ENCODE results near the gene R3HDM4.
"Not testable (repeated sequence)": the region's sequence is repeated elsewhere in the genome, so short reads cannot be mapped to it uniquely, and the experiment has no call there.

R3HDM4 gene

GRCh38 chr19:854549-854948, 58.5 kb downstream of the R3HDM4 start:
- DNase-seq (ENCODE audit: low read depth): no peak

- DNase-seq (ENCODE audit: low read depth): not testable (repeated sequence)
Measured at GRCh38 chr19:853614-854220, 59.3 kb downstream of the R3HDM4 start.

- DNase-seq (ENCODE audit: low read depth): no peak
Measured at GRCh38 chr19:853014-853585, 59.9 kb downstream of the R3HDM4 start.

- DNase-seq (ENCODE audit: low read depth): no peak
Measured at GRCh38 chr19:852136-853013, 60.6 kb downstream of the R3HDM4 start, which contains the start of gene ELANE. ELANE (plus strand) TSS chr19:852303; CDS start chr19:852329, 26 bp downstream.

GRCh38 chr19:850979-851335, 62.1 kb downstream of the R3HDM4 start:
- DNase-seq (ENCODE audit: low read depth): no peak

- peak; percentile 89 for DNase-seq (ENCODE audit: low read depth)
Measured at GRCh38 chr19:850221-850978, 62.6 kb downstream of the R3HDM4 start.

GRCh38 chr19:849195-849594, 63.8 kb downstream of the R3HDM4 start:
- not testable (repeated sequence) for DNase-seq (ENCODE audit: low read depth)

- no peak for DNase-seq (ENCODE audit: low read depth)
Measured at GRCh38 chr19:848386-848921, 64.6 kb downstream of the R3HDM4 start.

Data from GM04504 (cell line).